ENCODE results near the gene GRIK4.

Gene GRIK4

DNA sequence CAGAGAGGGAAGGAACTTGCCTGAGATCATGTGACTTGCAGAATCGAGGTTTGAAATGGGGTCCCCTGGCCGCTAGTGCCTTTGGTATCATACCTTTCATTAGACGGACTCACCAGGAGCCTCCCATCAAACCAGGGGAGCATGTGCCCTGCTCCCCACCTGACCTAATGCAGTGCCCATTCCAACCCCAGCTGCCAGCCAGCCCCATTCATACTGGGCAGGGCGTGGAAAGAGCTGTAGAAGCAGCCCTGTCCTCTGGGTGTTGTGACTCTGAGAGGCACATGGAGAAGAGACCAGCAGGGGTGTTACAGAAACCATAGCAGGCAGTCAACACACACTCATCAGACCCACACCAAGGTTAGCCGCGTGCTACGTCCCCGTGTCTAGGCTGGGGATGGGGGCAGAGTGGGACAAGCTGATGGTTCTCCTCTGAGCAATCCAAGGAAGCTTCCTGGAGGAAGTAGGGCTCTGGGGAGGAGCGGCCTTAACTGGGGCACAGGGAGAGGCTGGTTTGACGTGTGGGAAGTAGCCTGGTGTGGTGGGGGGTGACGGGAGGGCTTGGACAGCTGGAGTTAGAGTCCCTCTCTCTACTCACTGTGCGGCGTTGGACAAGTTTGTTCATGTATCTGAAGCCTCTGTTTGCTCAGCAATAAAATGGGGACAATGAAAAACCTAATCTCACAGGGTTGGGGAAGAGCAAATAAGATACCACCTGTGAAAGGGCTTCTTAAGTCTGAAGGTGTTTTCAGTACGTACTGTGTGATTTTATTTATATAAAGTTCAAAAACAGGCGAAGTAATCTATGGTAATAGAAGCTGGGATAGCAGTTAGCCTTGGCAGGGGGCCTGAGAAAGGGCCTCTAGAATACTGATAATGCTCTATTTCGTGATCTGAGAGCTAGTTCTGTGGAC is 14.0 kb downstream of the GRIK4 start:
- DNase-seq (ENCODE audit: low spot score) = no peak

DNA sequence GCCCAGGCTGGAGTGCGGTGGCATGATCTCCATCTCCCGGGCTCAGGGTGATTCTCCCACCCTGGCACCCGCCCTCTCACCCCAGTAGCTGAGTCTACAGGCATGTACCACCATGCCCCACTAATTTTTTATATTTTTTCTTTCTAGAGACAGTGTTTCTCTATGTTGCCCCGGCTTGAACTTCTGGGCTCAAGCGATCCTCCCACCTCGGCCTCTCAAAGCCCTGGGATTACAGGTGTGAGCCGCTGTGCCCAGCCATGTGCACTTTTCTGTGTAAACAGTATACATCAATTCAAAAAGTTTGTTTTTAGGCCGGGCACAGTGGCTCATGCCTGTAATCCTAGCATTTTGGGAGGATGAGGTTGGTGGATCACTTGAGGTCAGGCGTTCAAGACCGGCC is 14.7 kb downstream of the GRIK4 start:
- DNase-seq (ENCODE audit: low spot score) = no peak

DNA sequence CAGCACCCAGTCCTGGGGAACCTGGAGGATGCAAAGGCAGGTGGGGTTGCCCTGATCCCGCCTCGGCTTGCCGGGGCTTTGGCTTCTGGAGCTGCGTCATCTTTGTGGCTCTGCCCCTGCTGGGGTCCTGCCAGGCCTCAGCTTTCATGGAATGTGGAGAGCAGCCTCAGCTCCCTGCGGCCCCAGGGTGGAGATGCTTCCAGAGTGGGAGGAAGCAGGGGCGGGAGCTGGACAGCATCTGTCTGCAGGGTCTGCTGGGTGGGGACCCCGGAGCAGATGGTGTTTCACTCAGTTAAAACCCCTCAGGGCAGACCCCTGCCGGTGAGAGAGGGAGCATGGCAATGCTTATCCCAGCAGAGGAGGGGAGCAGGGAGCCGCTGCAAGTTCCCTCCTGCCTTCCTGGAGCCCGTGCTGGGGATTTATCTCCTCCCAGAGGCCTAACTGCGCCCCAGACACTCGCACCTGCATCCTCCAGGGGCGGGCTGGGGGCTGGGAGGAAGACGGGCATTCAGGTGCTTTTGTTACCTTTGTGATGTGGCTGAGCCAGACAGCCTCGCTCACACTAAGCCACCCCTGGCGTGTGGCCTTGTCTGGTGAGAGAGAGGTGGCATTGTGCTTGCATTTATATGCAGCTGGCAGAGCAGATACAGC is 15.7 kb downstream of the GRIK4 start:
- DNase-seq (ENCODE audit: low spot score) = no peak

DNA sequence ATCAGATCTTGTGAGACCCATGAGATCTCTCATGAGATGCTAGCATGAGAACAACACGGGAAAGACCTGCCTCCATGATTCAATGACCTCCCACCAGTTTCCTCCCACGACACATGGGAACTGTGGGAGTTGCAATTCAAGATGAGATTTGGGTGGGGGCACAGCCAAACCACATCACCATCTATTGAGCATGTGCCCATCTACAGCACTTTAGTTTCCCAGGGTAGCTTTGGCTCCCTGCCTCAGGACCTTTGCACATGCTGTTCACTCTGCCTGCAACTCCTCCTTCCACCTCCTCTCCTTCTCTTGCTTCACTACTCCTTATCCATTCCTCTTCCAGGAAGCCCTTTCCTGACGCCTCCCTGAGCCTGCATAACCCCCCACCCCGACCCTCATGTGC is 17.2 kb downstream of the GRIK4 start:
- DNase-seq (ENCODE audit: low spot score) = no peak

DNA sequence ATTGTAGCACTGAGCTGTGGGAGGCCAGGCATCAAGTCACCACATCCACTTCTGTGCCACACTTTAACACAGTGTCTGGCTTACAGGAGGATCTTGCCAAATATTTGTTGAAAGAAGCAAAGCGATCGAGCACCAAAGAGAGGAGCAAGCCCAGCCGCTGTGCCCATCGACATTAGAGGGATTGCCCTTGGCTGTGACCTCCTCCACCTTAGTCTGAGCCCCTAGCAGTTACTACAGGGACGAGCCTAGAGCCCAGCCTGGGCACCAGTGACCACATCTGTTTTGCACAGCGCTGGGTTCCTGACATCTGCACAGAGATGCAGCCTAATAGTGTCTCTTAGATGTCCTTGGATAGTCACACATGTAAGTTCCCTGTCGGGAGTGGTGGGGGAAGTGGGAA is 17.7 kb downstream of the GRIK4 start:
- DNase-seq (ENCODE audit: low spot score) = no peak

DNA sequence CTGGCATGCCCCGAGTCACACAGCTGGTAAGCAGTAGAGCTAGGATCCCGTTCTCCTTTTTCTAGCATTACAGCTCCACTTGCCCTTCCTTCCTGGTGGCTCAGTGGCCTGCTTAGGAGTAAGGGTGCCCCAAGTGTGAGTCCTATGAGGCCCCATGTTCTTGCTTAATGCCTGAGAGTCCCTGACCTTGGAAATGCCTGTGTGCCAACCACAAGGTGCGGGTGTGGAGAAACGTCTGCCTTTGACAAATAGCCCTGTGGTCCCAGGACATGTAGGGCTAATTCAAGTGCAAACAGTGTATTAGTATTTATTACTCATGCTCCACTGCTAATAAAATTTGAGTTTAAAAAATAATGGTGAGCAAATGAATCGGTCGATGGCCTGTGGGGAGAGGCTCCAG is 18.4 kb downstream of the GRIK4 start:
- DNase-seq (ENCODE audit: low spot score) = no peak

DNA sequence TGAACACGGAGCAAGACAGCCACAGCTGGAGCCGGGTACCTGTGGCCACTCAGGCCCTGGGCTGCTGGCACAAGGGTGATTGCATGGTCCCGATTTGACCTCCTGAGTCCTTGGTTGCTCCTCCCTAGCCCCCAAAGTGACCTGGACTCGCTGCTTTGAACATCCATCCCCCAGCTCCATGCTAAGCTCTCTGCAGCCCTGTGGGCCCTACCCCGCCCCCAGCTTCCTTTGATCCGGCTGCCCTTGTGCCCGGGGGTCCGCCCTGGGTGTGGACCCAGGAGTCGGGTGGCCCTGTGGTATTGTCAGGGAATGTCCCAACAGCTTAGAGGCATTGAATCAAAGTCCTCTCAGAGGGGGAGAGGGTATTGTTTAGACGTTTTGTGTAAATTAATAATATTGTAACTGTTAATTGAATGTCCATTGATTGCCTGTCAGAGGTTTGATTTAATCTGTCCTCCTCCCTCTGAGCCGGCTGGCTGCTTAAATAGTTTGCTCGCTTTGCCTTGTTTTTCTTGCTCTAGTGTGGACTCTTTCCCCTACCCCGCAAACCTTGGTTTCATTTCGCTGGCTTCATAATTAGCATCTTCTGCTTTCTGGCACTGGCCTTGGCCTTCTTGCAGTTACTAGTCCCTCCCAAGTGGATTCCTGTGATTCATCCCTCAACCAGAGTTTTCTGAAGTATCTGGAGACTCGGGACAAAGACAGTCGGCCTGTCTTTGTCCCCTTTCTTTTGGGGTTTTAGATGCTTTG is 20.7 kb downstream of the GRIK4 start:
- DNase-seq (ENCODE audit: low spot score) = no peak

DNA sequence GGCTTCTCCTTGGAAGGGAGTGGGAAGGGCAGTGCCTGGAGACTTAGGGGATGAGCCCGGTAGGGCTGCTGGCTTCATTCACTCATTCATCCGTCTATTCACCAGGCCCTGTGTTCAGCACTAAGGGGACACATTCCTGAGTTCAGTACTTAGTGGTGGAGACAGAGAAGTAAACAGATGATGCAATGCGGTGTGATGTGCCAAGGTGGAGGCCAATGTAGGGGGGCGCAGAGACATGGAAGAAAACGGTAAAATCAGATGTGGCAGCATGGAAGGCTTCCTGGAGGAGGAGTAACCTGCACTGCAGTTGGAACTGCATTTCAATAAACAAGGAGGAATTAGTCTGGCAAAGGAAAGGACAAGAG is 21.3 kb downstream of the GRIK4 start:
- DNase-seq (ENCODE audit: low spot score) = no peak

DNA sequence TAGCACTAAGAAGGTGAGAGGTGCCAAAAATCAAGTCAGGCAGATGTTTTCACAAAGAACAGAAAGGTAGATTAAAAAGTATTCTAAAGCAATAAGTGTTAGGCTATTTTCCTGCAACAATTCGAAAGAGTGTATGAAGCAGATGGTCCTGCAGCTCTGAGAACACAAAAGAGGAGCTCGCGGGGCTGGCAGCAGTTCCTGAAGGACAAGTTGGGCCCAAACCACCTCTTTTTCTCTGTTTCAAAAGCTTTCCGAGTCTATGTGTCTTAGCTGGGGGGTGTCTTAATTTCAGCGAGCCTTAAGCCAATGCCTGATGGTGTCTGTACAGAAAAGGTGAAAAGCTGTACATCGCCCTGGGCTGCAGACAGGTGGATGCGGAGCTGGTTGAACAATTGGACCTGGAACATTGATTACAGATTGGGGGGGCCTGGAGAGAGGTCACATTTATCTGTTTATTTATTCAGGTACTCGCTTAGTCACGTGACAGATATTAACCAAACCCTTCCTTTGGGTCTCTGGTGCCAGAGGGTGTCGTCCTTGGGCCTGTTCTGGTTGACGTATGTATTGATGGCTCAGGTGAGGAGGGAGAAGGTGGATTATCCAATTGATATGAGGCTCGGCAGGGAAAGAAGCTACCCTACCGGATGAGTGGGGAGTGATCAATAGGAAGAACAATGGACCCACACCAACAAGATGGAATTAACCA is 24.7 kb downstream of the GRIK4 start:
- no peak for DNase-seq (ENCODE audit: low spot score)

DNA sequence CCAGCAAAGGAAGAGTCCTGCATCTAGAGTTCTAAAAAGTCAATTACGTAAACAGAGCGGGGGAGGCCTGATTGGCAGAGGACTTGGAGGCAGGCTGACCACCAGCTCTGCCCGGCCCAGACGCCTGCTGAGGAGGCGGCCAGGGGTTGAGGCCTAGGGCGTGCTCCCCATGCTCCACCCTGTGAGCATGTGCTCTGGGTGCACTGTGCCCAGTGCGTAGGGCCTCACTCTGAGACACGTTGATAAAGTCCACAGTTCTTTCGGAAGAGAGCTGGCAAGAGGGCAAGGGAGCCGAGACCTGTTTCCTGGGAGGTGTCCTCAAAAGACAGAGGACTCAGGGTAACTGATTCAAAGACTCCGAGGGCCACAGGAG is 25.2 kb downstream of the GRIK4 start:
- no peak for DNase-seq (ENCODE audit: low spot score)

DNA sequence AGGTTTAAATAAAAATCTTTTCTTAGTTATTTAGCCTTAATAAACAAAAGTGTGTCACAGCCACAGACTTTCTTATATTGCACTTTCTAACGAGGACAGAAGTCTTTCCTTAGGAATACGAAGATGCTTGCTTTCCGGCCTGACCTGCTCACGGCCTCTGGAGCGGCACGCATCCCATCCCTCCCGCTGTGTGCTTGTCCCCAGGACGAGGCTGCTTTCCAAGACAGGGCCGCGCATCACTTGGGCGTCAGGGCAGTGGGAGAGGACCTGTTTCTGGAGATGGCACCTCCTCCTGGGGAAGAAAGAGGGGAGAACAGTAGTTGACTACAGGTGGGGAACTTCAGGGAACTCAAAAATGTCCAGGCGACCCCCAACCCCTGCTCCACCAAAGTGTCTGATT is 26.4 kb downstream of the GRIK4 start:
- DNase-seq (ENCODE audit: low spot score) = no peak

DNA sequence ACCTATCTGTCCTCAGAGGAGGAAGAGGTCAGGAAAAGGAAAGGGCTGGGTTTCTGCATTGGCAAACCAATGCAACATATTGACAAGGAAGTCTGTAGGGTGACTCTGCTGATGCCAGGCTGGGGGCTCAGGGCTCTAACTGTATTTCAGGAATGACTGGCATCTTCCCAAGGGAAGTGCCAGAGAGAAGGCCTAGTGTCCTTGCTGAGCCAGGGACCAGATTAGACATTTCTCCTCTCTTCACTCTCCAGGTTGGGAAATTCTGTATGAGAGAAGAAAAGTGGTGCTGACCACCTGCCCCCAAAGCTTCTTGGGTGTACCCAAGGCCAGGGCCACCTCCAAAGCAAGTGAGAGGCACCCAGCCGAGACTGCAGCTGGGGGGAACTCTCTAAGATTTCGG is 27.2 kb downstream of the GRIK4 start:
- no peak for DNase-seq (ENCODE audit: low spot score)

DNA sequence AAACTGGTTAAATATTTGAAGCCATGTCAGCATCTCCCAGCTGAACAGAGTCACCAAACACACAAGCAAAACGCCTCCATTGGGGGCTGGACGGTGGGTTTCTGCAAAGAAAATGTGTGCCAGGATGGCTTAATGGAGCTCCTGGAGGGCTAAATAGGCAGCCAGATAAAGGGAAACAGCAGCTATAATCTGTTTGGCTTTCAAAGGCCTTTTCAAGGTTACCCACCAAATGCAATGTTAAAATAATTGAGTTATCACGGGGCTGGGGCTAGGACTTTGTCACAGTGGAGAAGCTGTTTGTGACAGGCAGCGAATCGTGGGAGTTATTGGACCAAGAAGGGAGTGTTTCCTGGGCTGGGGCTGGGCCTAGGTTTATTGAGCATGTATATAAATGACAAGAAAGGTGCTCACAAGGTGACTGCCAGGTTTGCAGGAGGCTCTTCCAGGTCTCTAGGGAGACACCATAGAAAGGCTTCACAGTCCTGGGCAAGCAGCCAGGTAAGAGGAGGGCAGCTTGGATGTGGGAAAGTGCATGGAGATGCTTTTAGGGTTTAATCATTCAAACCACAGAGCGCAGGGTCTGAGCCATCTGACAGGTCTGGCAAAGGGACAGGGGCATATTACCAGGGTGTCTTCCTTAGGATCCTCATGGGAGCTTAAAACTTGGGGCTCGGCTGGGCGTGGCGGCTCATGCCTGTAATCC is 28.3 kb downstream of the GRIK4 start:
- no peak for DNase-seq (ENCODE audit: low spot score)

DNA sequence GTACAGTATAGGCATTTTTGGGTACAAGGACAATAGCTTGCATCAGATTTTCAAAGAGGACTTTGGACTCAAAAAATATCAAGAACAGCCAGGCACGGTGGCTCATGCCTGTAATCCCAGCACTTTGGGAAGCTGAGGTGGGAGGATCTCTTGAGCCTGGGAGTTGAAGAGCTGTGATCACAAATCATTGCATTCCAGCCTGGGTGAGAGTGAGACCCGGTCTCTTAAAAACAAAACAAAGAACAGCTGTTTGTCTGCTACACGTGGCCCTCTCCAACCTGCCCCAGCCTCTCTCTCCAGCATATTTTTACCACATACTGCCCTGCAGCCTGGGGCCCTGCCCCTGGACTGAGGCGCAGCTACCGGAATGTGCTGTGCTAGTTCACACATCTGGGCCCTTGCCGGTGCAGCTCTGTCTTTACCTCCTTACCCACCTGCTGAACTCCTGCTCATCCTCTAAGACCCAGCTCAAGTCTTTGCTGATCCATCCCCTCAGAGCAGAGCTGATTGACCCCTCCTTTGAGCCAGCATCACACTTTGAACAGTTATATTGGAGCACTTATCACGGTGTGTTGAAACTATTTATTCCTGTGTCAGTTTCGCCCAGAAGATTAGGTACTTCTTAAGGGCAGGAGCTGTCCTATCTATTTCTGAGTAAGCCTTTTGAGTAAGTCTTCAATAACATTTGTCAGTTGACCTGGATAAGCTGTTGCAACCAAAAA is 29.4 kb downstream of the GRIK4 start:
- DNase-seq (ENCODE audit: low spot score) = no peak

DNA sequence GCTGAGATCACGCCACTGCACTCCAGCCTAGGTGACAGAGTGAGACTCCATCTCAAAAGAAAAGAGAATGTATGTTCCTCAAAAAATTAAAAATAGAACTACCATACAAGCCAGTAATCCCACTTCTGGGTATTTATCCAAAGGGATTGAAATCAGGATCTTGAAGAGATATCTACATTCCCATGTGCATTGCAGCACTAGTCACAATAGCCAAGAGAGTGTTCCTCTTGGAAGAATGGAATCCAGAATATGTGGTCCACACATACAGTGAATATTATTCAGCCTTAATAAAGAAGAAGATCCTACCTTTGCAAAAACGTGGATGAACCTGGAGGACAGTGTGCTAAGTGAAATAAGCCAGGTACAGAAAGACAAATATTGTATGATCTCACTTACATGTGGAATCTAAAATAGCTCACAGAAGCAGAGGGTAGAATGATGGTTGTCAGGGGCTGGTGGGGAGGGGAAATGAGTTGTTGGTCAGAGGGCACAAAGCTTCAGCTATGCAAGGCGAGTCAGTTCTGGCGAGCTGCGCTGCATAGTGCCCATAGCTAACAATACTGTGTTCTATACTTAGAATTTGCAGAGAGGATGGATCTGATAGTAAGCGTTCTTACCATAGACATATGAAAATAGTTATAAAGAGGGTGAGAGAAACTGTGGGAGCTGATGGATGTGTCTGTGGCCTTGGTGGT is 32.1 kb downstream of the GRIK4 start:
- DNase-seq (ENCODE audit: low spot score) = no peak

DNA sequence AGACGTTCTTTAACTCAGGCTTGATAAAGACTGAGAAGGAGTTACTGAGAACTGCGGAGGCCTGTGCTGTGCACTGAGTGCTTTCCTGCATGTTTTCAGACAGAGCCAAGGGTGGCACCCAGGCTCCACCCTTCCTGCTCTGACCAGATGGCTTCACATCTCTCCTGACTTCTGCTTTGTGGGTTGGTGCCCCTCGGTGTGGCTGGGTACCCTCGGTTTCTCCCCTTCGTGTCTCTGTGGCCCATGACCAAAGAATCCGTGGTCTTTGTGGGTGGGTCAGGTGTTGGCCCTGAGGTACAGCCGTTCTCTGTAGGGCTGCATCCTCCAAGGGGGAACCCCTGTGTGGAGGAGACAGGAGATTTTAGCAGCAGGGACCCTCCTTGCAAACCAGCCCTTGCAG is 34.3 kb downstream of the GRIK4 start:
- DNase-seq (ENCODE audit: low spot score) = no peak

DNA sequence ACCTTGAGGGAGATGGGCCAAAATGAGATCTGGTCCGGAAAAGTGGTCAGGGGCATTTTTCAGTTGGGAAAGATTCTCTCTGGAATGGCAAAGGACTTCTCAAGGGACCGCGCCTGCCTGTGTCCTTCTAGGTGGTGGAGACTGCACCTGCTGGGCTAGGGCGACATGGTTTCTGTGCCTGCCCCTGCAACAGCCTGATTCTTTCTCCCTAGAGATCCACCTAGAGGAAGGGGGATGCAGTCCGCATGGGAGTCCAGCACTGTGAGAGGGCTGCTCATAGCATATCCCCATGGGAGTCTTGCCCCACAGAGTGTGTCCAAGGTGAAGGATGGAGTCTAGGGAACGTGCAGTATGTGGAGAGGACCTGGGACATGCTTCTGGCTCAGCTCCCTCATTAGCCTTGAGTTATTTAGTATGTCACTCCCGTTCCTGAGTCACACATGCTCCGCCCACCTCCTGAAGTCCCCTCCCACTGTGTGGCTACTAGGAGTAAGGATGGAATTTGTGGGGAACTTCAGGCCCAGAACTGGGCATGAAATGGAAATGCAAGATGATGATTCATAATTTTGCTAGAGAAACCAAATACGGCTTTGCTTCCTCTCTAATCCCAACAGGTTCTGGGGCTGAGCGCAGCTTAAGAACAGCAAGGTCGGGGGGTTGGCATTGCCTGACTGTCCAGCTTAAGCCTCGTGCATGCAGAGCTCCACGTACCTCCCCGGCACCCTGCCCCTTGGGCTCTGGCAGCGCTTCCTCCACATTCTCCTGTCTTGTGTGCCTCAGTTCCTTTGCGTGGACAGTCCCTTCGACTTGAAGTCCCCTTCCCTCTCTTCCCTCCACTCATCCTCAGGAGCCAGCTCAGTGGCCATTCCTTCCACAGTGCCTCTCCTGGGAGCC is 35.0 kb downstream of the GRIK4 start:
- no peak for DNase-seq (ENCODE audit: low spot score)

DNA sequence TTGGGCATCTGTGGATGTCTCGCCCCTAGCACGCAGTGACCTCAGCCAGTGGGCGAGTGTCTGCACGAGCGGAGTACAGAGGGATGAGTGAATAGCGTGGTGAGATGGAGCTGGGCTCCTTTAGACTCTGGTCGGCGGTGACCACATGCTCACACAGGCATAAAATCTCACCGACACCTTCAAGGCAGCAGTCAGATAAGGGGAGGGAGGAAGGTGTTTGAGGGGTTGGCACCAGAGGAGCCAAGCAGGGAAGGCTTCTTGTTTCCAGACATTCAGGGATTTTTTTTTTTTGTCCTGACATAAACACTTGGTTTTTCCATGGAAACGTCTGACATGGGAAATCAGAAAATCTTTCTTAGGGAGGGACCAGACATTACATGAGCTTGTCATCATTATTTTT is 35.8 kb downstream of the GRIK4 start:
- DNase-seq (ENCODE audit: low spot score) = no peak
